Activated CD8-positive, alpha-beta memory T cell treated with anti-CD3 and anti-CD28 coated beads for 24 hours (primary cell): ENCODE results near the gene PRKCE.
"Not testable (repeated sequence)": the region's sequence is repeated elsewhere in the genome, so short reads cannot be mapped to it uniquely, and the experiment has no call there.

Experiments
- DNase-seq: peaks from one replicate; pipeline ENCODE4 v3.0.0-alpha.2; 2020

Gene PRKCE

DNA sequence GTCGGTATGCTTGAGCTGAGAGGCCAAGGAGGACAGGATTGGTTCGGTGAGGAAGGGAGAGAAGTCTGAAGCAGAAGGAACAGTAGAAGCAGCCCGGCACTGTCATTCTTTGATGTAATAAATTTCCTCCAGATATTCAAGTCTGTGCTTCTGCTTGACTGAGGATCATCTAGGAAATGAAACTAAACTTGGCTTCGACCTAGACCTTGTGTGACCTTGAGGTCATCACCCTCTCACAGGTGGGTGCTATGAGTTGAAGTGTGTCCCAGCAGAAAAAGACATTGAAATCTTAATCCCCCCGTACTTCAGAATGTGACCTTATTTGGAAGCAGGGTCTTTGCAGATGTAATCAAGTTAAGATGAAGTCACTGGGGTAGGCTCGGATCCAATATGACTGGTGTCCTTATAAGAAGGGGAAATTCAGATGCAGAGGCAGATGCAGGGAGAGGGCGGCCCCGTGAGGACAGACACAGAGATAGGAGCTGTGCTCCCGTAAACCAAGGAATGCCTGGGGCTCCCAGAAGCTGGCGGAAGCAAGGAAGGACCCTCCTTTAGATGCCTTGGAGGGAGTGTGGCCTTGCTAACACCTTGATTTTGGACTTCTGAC lies 49.0 kb downstream of the PRKCE start:
- DNase-seq: no peak

DNA sequence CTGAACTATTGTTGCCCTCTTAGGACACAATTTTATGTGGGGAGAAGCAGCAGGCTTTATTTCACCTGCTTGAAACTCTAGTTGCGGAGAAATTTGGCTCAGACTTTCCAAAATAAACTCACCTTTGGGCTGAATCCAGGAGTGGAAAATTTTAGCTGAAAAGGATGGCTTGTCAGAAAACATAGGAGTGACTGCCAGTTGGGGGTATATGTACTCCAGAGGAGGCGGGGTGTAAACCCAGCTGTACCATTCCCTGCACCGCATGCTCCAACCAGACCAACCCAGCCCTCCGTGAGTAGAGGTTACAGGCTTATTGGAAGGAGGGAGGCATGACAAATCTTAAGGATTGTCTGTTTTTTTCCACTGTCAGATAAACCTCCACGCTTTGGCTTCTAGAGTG lies 53.8 kb downstream of the PRKCE start:
- DNase-seq: no peak

GRCh38 chr2:45706033-45706432 lies 54.6 kb downstream of the PRKCE start:
- DNase-seq: no peak

- DNase-seq: no peak
These were observed 55.5 kb downstream of the PRKCE start for GRCh38 chr2:45707006-45707405.

GRCh38 chr2:45707661-45708060 lies 56.2 kb downstream of the PRKCE start:
- DNase-seq: no peak

- DNase-seq: no peak
These were observed 57.0 kb downstream of the PRKCE start for GRCh38 chr2:45708501-45708900.

GRCh38 chr2:45709137-45709536 lies 57.7 kb downstream of the PRKCE start:
- no peak for DNase-seq

GRCh38 chr2:45710468-45710867 lies 59.0 kb downstream of the PRKCE start:
- DNase-seq: no peak

DNA sequence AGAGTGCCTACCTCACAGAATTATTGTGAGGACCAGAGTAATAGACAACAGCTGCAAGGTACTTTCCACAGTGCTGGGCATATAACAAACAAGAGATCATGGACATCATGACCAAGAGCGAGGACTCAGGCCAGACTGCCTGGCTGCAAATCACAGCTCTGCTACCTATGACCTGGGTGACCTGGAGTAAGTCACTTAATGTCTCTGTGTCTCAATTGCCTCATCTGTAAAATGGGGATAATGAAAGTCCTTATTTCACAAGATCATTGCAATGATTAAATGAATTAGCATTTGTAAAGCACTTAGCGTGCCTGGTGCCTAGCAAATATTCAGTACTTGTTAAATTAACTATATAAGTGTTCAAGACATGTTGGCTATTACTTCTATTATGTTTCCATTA lies 59.7 kb downstream of the PRKCE start:
- DNase-seq: no peak

- DNase-seq: no peak
These were observed 61.1 kb downstream of the PRKCE start for GRCh38 chr2:45712570-45712969.

- no peak for DNase-seq
These were observed 61.7 kb downstream of the PRKCE start for GRCh38 chr2:45713136-45713535.

DNA sequence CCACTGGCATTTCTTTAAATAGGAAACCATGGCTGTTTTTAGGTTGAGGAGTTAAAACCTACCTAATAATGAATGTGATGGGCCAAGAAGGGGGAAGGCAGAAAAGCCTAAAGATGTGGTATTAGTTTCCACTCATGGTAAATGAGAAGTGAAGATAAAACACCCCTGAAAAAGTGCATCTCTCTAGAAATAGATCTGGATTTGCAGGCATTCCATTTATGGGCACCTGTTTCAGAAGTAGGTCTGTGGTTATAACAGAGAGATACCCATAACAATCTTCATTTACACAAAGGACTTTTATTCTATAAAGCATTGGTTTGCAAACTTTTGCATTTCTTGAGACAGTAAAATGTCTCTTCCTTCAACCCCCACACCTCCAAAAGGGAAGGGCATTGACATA lies 62.1 kb downstream of the PRKCE start:
- no peak for DNase-seq

GRCh38 chr2:45714679-45715078 lies 63.2 kb downstream of the PRKCE start:
- DNase-seq: no peak

GRCh38 chr2:45715601-45716379 lies 64.3 kb downstream of the PRKCE start:
- no peak for DNase-seq

DNA sequence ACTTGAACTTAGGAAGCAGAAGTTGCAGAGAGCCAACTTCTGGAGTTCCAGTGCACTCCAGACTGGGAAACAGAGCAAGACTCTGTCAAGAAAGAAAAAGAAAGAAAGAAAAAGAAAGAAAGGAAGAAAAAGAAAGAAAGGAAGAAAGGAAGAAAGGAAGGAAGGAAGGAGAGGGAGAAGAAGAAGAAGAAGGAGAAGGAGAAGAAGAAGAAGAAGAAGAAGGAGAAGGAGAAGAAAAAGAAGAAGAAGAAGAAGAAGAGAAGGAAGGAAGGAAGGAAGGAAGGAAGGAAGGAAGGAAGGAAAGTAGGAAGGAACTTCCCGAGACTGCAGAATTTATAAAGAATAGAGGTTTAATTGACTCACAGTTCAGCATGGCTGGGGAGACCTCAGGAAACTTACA lies 65.0 kb downstream of the PRKCE start:
- not testable (repeated sequence) for DNase-seq

DNA sequence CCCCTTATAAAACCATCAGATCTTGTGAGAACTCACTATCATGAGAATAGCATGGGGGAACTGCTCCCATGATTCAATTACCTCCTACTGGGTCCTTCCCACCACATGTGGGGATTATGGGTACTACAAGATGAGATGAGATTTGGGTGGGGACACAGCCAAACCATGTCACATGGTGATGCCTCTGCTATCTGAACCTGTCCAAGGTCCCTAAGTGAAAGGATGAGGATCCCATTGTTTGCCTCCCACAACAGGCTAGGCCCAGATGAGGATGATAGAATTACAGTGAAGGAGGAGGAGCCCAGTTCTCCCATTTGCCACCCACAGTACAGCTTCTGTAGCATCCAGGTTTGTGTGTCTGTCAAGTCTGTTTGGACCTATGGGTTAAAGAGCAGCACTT lies 65.4 kb downstream of the PRKCE start:
- DNase-seq: no peak

- no peak for DNase-seq
These were observed 68.7 kb downstream of the PRKCE start for GRCh38 chr2:45720210-45720609.

DNA sequence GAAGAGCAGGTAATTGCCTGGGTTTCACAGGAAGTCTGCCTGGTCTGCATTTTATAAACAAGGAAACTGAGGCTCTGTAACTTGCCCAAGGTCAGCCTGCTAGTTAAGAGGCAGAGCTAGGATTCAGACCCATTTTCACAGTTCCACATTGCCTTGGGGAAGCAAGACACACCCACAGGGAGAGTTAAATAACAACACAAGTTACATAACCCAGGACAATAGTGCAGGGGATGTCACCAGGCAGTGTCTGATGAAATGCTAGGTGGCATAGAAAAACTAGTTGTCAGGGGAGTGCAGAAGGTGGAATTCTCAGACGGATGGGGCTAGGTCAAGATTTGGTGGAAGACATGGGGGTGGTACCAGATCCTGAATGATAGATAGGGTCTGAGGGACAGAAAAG lies 69.7 kb downstream of the PRKCE start:
- DNase-seq: no peak

DNA sequence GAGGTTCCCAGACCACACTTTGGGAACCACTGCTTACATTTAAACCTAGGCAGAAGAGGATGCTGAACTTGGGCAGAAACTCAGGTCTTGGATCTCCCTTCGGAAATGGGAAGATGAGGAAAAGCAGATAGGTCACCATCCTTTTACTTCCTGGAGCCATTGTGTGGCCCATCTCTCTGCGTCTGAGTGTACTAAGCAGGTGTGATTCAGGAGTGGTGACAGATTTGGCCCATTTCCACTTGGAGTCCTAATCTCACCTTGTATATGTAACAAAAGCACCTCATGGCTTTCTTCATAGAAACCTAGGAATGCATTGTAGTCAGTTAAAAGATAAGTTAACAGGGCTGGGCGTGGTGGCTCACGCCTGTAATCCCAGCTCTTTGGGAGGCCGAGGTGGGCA lies 71.0 kb downstream of the PRKCE start:
- no peak for DNase-seq

DNA sequence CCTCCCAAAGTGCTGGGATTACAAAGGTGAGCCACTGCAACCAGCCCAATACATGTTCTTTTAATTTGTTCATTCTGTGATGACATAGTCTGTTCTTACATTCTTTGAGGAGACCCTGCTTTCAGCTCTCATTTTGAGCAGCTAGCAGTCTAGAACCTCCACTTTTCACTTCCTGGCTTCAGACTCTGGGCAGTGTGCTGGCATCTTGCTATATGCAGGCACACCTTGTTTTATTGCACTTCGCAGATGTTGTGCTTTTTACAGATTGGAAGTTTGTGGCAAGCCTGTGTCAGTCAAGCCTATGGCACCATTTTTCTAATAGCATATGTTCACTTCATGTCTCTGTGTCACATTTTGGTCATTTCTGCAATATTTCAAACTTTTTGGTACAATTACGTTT lies 72.4 kb downstream of the PRKCE start:
- DNase-seq: no peak

GRCh38 chr2:45724335-45724734 lies 72.9 kb downstream of the PRKCE start:
- no peak for DNase-seq

GRCh38 chr2:45725731-45726130 lies 74.3 kb downstream of the PRKCE start:
- no peak for DNase-seq

DNA sequence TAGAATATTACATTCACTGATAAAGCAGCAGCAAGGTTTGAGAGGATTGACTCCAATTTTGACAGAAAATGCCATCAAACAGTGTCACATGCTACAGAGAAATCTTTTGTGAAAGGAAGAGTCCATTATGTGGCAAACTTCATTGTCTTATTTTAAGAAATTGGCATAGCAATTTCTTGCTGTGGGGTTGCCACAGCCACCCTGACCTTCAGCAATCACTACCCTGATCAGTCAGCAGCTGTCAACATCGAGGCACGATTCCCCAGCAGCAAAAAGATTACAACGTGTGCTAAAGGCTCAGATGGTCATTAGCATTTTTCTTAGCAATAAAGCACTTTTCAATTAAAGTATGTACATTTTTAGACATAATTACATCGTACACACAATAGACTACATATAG lies 74.7 kb downstream of the PRKCE start:
- DNase-seq: no peak

DNA sequence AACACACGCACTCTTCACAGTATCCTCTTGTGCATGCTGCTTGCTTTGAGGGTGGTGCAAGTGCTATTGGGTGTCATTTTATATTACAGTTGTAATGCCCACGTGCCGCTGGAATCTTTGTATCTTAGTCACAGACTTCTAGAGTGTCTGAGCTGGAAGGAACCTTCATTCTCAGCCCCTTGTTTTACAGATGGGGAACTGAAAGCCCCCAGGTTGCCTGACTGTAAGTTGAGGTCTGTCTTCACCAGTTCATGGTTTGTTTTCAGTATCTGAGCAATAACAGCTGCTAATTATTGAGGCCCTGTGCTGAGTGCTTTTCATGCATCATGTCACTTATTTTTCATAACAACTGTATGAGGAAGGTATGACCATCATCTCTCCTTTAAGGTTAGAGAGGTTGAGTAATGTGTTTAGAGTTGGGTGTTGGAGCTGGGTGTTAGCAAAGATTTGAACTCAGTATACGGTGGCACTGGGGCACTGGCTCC lies 77.0 kb downstream of the PRKCE start:
- DNase-seq: no peak
